ENCODE measurements around the gene RND3.

The RND3 gene

DNA sequence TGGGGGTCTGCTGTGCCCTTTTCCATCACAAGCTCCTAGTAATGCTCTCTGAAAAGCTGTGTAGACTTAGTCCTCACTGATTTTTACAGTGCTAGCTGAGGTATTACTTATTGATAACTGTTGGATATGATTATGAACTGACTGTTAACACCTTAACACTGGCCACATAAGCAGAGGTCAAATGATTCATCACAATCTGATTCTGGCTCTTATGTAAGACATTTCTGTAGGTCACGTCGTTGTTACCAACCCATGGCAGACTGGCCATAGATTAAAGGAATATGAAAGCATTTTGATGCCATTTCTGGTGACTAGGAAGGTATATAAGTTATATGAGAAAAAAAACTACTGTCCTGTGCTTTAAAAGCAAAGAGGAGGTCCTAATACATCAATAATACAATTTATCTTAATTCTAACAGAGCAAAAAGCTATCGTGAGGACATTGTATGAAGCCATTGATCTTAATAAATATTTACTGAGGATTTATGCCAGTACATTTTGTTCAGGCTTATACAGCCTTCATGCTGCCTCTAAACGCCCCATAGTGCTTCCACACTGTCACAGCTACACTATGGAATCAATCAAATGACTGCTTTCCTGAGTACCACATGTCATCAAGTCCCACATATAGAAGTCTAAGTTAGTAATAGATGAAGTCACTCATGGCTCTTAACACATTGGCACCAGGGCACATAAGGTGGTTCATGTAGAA lies 6.9 kb upstream of the RND3 start:
- no peak for DNase-seq (ENCODE audit: low read depth, low spot score)

DNA sequence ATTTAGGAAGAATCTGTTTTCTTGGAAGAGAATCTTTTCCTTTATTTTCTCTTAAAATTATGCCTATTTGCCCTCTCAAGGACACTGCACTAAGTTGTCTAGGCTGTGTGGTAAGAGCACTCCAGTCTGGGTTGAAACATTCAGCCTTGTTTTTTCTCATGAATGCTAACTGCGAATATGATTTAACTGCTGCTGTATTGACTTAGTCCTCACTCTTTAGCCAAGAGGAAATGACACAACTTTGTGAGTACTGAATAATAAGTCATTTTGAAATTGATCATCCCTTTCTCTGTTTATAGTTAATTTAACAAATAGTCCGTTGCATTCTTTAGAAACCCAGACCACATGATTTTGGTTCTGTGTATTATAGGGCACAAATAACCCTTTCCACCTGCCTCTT lies 4.5 kb upstream of the RND3 start:
- no peak for DNase-seq (ENCODE audit: low read depth, low spot score)

DNA sequence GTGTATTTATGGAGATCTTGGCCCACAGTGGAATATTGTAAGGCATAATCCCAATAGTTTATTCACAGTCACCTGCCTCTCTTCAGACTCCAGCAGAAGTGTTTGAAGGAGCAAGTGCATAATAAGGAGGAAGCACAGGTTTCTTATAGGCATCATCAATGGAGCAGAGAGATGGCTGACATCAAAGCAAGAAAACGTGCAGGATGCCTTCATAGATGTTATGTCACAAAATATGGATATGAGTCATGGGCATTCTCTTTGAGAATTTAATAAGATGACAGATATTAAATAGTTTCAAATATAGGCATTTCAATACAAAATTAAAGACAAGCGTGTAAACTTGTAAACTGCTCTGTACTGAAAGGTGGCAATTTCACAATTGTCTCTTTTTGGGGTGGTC lies 4.0 kb upstream of the RND3 start:
- DNase-seq (ENCODE audit: low read depth, low spot score): no peak

DNA sequence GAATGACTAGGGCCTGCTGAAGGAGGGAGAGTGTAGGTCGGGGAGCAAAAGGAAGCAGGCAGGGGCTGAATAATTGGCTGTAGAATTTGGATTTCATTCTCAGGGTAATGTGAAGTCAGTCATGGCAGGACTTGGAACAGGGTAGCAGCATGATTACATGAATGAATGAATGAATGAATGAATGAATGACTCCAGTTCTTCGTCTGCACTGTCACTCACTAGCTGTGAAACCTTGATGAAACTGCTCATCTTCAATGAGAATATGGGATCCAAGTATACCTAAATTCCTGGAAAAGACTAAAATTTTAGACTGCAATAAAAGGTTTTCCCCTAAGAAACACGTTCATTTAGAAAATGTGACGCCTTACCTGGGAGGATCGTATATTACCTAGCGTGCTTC lies 3.0 kb upstream of the RND3 start:
- DNase-seq (ENCODE audit: low read depth, low spot score): no peak

DNA sequence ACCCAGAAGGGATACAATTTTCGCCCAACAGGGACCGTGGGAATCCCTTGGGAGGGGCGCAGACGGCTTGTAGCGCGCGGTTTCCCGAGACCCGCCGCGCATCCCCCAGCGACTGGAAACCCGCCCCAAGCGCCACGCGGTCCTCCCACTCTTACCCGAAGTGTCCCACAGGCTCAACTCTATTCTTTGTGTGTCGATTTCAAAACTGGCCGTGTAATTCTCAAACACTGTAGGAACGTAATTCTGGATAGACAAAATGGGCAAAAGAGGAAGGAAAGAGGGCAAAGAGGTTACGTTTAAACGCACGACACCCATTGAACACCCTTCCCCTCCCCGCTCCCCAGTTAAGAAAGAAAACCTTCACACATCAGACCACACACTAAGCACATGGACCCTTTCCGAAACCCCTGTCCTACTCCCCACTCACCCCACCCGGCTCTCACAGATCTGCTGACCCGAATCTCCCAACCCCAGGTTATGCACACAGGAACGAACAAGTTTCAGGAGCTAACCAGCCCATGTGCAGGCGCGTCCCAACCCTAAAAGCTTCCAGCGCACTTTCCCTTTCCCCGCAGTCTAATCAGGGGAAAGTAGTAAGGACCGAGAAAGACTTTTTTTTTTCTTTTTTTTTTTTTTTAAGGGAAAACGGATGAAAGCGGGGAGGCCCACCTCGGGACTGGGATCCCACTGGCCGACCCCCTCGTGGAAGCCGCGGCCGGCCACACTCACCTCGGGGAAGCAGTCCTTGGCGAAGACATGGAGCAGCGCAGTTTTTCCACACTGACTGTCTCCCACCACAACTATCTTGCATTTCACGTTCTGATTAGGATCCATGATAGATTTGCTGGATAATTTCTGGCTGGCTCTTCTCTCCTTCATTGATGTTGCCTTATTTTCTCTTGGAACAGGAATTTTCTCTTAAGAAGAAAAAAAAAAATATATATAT lies 655 bp downstream of the RND3 start:
- no peak for DNase-seq (ENCODE audit: low read depth, low spot score)

DNA sequence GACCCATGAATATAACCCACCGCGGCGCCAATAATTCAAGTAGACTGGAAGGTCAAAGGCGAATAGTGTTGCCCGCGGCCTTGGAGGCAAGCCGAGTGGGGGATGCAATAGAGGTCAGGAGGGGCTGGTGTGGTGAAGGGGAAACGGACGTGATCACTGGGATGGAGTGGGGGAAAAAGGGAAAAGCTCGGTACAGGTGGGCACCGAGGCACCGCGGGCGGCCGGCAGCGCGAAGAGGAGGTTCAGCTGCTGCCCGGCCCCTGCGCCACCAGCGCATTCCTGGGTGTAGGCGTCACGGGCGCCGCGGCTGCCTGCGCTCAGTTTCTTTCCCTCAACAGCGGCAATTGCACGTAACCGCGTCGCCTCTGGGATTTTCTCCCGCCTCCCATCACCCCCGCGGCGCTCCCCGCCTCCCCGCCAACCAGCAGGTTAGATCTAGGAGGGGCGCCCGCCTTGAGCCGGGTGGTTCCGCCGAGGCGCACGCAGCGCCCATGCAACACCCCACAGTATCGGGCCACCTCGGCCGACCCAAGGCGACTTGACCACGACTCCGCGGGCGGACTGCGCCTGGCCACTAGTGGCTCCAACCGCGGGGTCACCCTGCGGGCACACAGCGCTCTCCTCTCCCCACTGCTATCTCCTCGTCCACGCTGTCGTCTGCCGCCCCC lies 1.5 kb downstream of the RND3 start:
- no peak for DNase-seq (ENCODE audit: low read depth, low spot score)

DNA sequence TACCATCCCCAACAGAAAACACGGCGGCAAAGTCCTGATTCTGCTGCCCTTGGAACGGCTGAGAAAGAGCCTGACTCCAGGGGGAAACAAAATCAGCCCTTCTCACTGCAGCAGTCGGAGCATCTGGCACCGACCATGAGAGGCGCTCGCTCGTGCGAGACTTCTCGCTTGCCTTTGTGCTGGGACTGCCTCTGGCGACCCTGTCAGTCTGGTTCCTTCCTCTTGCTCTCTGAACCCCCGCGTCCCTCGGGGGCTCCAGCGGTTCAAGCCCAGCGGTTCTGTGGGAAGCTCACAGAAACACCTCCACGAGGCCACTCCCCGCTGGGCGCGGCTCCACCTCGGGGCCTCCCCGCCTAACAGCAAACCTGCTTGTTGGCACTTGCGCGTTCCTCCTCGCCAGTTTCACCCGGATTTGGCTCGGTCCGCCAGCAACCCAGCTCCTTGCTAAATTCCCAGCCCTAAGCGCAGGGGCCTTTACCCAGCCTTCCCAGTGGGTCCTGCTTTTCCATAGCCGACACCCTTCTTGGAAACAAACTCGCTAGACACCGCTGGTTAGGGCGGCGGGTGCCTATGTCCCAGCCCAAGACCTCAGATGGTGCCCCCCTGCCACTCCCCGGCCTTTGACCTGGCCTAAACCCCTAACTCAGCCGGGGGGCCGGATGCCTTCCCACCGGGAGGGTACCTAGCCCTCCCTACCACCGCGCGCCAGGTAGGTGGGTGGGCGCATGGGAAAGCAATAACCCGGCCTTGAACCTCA lies 2.2 kb downstream of the RND3 start:
- no peak for DNase-seq (ENCODE audit: low read depth, low spot score)

DNA sequence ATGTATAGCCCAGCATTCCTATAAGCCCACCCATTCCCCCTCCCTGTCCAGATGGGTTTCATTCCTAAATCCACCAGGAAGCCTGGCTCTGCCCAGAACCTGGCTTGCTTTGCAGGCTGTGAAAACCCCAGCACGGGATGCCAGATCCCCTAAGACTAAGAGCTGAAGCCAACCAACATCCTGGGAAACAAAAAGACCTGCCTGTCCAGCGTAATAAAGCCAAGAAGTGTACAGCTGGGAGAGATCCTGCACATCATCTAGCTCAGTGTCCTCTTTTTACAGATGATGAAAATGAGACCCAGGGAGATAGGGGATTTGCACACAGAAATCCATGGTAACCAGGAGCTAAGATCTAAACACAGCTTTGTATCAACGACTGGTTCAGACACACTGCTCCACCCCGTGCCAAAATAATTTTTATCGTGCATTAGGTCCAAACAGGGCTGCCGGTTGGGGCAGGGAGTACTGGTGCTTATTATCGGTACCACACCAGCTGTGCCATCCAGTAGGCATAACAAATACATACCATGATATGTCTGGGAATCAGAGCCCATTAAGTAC lies 2.9 kb downstream of the RND3 start:
- no peak for DNase-seq (ENCODE audit: low read depth, low spot score)

DNA sequence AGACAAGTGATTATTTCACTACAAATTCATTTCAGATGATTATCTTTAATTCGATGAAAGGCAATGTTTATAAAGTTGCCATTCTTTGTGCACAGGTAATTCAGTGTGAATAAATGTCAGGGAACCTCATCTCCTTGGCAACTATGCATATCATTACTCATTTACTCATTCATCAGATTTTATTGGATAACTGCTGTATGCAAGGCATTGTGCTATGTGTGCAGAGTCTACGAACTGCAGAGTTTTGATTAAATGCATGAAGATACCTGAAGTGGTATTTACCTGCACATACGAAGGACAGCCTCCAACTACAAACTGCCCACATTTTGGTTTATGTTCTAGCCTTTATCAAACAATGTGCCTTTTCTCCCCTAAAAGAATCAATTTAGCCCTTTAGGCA lies 3.5 kb downstream of the RND3 start:
- DNase-seq (ENCODE audit: low read depth, low spot score): no peak

DNA sequence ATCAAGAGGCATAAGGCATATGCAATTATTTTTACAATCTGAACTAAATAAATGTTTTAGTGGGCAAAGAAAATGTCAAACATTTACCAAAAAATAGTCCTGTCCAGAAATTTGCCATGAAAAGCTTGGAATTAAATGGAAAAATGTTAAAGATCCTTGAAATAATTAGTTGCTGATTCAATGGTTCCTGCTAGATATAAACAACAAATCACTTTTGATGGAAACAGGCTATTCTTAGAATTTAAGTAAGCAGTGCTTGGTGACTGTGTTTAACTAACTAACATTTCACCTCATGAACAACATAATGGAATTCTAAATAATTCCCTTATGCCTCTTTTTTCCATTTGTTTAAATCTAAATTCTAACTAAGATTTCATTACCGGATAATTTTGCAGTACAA lies 3.9 kb downstream of the RND3 start:
- DNase-seq (ENCODE audit: low read depth, low spot score): no peak

DNA sequence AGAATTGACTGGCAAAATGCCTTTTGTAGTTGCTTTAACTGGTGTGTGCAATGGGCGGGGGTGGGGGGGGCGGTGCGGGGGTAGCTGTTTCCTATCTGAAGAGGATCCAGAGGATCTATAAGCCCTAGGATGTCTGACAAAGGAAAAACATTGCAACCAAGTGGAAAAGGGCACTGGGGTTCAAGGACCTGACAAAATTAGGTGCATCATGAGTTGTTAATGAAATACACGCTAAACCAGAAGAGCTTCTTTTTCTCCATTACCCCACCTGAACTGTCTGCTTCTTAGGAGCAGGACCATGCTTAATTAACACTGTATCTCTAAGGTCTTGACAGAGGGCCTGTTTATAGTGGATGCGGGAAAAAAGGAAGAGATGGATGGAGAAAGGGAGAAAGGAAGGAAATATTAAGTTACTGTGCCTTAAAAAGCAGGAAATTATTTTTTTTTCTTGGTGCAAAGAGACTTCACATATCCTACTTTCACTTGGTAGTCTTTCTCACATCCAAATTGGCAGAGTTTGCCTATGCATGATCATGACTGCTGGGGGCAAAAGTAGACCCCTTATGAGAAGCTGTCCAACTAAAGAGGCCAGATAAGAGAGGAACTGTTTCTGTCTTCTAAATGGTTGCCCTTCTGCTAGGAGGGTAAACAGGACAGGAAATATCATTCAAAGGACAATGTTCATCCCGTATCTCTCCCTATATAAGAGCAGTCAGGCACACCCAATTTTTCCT lies 4.6 kb downstream of the RND3 start:
- DNase-seq (ENCODE audit: low read depth, low spot score): no peak

DNA sequence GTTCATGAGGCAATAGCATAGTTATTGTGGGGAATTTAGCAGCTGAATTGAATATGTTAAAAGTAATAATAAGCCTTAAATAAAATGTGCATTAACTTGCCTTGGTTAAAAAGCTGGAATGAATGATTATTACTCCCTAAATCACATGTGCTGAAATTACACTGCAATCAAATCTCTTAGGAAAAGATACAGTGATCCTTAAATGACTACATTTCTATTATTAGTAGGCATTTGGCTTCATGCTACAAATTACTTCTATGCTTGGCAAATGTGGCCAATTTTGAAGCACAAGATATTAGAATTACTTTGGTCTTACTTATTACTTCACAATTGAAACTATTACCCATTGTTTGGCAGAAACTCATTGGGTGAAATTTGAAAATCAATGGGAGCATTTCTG lies 5.4 kb downstream of the RND3 start:
- no peak for DNase-seq (ENCODE audit: low read depth, low spot score)

DNA sequence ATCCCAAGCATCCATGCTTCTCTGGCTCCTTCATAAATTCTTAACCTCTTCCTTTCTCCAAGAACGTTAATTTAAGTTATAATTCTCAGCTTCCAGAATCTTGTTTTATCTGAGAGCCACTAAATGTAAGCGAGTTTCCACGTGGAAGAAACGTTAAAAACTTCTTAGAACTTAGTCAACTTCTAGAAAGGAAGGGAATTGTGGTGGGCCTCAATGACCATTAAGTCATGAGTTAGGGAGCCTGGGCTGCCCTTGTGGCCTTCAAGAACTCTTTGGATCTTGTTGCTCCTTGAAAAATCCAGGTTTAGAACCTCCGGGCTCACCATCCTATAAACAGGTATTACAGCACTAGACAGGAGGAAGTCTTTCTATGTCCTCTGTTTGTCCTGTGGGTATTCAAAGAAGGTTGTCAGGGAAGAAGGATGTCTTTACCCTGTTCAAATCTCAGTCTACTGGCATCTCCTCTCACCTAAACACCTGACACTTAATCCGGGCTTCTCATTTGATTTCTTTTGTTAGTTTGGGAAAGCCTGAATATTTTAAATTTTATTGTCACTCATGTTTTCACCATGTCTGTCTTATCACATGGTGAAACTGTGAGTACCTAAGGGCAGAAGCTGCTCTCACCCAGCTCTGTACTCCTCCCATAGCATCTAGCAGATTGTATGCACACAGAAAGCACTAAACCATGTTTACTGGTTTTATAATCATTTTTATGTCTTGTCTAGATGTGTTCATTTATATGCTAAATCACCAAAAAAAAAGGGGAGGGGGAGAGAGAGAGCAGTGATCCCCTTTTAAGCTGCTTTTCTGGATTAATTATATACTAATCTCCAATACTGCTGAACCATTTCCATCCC lies 6.3 kb downstream of the RND3 start:
- no peak for DNase-seq (ENCODE audit: low read depth, low spot score)

DNA sequence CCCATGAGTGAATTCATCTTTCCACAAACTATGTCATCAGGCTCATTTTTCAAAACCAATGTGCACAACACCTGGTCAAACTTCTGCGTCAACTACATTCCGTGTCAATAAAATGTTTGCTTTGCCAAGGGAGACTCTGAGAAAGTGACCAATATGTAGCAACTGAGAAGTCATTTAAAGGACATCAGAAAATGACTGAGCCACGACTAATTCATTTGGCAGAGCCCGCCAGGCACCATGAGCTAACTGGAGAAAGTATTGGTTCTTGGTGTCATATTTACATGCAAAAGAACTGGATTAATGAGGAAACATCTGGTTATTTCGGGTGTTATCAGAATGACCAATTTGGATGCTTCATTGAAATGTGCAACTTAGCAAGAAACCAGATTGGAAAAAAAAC lies 7.2 kb downstream of the RND3 start:
- DNase-seq (ENCODE audit: low read depth, low spot score): no peak

DNA sequence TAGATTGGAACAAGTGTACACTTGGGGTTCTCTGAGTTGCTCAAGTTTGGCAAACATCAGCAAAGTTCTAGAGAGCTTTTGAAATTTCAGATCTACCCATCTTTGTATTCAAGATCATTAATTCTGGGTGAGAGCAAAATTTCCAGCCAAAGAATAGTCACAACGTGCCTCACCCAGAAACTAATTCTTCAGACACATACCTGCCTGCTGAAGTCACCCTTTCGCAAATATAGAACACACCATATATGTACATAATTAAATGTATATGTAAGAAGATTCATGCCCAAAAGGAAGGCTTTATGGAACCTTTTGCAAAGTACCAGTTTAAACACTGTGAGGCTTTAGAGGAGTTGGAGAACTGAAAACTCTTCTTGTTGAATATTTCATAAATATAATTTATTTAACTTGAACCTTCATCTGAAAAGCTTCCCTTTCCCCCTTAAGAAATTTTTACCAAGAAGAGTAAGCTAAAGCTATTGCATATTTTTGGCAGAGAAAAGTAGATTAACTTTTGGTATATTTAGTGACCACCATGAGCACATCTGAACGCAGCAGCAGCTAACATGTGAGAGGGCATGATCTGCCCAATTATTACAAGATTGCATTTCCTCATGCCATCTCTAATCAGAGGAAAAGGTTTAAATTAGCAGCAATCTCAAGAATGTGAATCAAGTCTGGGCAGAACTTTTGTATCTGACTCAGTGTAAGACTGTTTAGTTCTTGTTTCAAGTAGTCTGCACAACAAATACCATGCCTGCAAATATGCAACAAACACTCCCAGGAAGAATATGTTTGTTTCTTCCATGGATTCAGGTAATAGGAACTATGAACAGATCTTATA lies 8.2 kb downstream of the RND3 start:
- DNase-seq (ENCODE audit: low read depth, low spot score): no peak

DNA sequence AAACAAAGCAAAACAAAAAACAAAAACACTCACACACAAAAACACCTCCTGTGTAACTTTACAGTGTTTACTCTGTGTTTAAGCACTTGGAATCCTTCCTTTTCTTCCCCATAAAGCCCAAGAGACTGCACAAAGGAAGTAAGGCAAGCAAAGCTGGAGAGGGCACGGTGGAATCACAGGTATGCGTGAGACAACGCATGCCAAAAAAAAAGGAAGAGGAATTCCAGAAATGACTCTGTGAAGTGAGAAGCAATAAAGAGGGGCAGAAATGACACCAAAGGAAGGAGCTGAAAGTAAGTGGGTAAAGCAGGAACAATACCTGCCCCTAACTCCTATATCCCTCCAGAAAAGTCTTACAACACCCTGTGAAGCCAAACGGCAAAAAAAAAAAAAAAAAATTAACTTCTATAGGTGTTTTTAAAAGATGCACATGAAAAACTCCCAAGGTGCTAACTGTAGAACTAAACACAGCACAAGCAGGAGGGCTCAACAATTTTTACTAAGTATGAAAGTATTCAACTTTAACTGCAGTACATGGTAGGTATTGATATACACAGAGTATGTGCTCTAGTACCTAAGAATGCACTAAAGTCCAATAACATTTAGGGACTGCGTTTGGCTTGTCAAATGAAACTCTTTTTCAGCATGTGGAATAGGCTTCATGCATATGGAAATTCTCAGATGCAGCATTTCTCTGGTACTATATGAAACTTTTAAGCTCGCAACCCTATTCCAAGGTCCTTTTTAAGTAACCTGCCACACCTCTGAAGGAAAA lies 9.1 kb downstream of the RND3 start:
- DNase-seq (ENCODE audit: low read depth, low spot score): no peak

DNA sequence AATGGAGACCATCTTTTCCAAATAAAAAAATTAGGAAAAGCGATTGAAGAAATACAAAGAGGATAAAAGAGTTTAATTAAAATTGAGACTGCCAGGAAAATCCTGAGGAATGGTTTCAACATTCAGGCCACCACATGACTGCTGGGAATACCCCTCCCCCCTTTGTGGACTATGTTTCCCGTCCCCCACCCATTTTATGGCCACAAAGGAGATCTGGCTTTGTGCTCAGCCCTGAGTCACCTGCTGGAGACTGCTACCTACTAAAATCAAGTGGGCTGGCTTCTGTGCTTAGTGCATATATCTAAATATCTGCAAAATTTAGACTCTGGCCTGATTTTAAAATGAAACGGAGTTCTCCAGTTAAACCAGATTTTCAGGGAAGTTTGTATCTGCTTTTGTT lies 10.1 kb downstream of the RND3 start:
- DNase-seq (ENCODE audit: low read depth, low spot score): no peak

DNA sequence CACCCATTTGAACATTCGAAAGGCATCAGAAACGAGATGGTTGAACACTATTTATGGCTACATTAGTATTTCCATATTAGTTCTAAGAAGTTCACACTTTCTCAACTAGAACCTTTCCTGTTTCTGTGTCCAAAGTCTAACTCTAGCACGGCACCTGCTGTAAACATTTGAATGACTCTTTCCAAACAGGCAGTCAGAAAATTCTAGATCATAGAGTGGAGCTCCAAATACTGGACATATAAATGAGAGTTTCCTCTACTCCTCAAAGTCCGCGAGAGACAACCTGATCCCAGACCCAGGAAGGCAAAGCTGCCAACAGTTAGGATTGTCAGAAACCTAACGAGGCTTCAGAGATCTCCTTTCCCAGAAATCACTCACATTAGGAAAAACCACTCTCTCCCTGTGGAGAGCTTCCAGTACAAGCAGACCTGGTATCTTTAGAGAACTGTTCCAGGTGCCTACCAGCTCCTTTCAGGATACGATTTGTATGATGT lies 10.6 kb downstream of the RND3 start:
- no peak for DNase-seq (ENCODE audit: low read depth, low spot score)
